Measurements from ENCODE around the gene BCAS3.
"Not testable (repeated sequence)": the region's sequence is repeated elsewhere in the genome, so short reads cannot be mapped to it uniquely, and the experiment has no call there.

DNA sequence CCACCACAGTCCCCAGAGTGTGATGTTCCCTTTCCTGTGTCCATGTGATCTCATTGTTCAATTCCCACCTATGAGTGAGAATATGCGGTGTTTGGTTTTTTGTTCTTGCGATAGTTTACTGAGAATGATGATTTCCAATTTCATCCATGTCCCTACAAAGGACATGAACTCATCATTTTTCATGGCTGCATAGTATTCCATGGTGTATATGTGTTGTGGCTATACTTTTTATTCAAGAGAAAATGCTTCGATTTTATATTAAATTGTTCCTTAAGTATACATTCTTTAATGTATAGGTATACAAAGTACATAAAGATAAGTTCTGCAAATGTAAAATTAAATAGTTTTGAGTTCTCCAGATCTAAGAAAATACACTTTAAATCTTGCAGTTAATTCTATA lies 328.3 kb downstream of the BCAS3 start:
- TF ChIP-seq, protein P1, sequence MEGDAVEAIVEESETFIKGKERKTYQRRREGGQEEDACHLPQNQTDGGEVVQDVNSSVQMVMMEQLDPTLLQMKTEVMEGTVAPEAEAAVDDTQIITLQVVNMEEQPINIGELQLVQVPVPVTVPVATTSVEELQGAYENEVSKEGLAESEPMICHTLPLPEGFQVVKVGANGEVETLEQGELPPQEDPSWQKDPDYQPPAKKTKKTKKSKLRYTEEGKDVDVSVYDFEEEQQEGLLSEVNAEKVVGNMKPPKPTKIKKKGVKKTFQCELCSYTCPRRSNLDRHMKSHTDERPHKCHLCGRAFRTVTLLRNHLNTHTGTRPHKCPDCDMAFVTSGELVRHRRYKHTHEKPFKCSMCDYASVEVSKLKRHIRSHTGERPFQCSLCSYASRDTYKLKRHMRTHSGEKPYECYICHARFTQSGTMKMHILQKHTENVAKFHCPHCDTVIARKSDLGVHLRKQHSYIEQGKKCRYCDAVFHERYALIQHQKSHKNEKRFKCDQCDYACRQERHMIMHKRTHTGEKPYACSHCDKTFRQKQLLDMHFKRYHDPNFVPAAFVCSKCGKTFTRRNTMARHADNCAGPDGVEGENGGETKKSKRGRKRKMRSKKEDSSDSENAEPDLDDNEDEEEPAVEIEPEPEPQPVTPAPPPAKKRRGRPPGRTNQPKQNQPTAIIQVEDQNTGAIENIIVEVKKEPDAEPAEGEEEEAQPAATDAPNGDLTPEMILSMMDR (IDR thresholded peaks at IDR 0.05 in 2 of 3, conservative IDR thresholded peaks at IDR 0.05 in 1 of 3; ENCODE audit: borderline replicate concordance in 1 of 3, insufficient read depth in 1 of 3, low read depth in 2 of 3, low read length in 2 of 3): not testable (repeated sequence)
- TF ChIP-seq RAD21 (IDR thresholded peaks at IDR 0.05; ENCODE audit: low read depth): not testable (repeated sequence)

Measured in HCT116 (cell line).